ENCODE data around the gene HAAO.
"Not testable (repeated sequence)": the region's sequence is repeated elsewhere in the genome, so short reads cannot be mapped to it uniquely, and the experiment has no call there.

Gene HAAO

GRCh38 chr2:42792583-42793333 is at the start of gene HAAO:
Gene HAAO, minus strand, starts transcription at chr2:42792583. Its CDS starts 47 bp downstream, at chr2:42792536.
- peak; percentile 54 to 57 for DNase-seq

- DNase-seq = no peak
Measured at GRCh38 chr2:42841344-42841743, 49.0 kb upstream of the HAAO start.

GRCh38 chr2:42840760-42841159 is 48.4 kb upstream of the HAAO start:
- DNase-seq = no peak

GRCh38 chr2:42839809-42840501 is 47.6 kb upstream of the HAAO start:
- DNase-seq = no peak

GRCh38 chr2:42838133-42838532 is 45.8 kb upstream of the HAAO start:
- DNase-seq = no peak

- no peak for DNase-seq
Measured at GRCh38 chr2:42835577-42836371, 43.4 kb upstream of the HAAO start.

GRCh38 chr2:42834161-42834560 is 41.8 kb upstream of the HAAO start:
- no peak for DNase-seq

- DNase-seq = no peak
Measured at GRCh38 chr2:42832289-42832634, 39.9 kb upstream of the HAAO start.

- DNase-seq = not testable (repeated sequence)
Measured at GRCh38 chr2:42831575-42832288, 39.3 kb upstream of the HAAO start.

- no peak for DNase-seq
Measured at GRCh38 chr2:42830922-42831574, 38.7 kb upstream of the HAAO start.

- no peak for DNase-seq
Measured at GRCh38 chr2:42829671-42830440, 37.5 kb upstream of the HAAO start.

GRCh38 chr2:42828487-42829425 is 36.4 kb upstream of the HAAO start:
- DNase-seq = peak; percentile 76 to 81

GRCh38 chr2:42827647-42828486 is 35.5 kb upstream of the HAAO start:
- peak; percentile 90 for DNase-seq

GRCh38 chr2:42826231-42826630 is 33.8 kb upstream of the HAAO start:
- no peak for DNase-seq

- DNase-seq = peak in 1 of 2 experiments; percentile 7
Measured at GRCh38 chr2:42824454-42824807, 32.0 kb upstream of the HAAO start.

GRCh38 chr2:42823744-42824453 is 31.5 kb upstream of the HAAO start:
- peak in 1 of 2 experiments; percentile 6 for DNase-seq

GRCh38 chr2:42819160-42819559 is 26.8 kb upstream of the HAAO start:
- no peak for DNase-seq

- no peak for DNase-seq
Measured at GRCh38 chr2:42815726-42816125, 23.3 kb upstream of the HAAO start.

GRCh38 chr2:42813763-42814162 is 21.4 kb upstream of the HAAO start:
- no peak for DNase-seq

All from activated T-cell treated with anti-CD3 and anti-CD28 coated beads, Interleukin-2, amount 50 U/mL, for 48 hours (primary cell).